ENCODE data around the gene FIGLA. TPM values are rescaled to one million over a fixed set of nuclear protein-coding genes. Genes with fewer than 3 reads are reported as not detected.

The FIGLA gene
- total RNA-seq, 2 donors from 2014 or later = not detected

GRCh38 chr2:70779911-70780545 lies 10.4 kb downstream of the FIGLA start:
- ATAC-seq (no peak), DNase-seq (no peak)
- intact Hi-C loops (cut with DNase I, micrococcal nuclease) = loop anchor here in 1 of 2 donors (10.0 kb wide), 1 partner anchor 165 kb away; no protein-coding TSS in a partner anchor

- no peak for DNase-seq
- intact Hi-C loops (cut with DNase I, micrococcal nuclease) = no loop called here
- no peak for ATAC-seq
Measured at GRCh38 chr2:70779491-70779890, 11.0 kb downstream of the FIGLA start.

- DNase-seq = no peak
- no peak for ATAC-seq
- intact Hi-C loops (cut with DNase I, micrococcal nuclease) = no loop called here
Measured at GRCh38 chr2:70778676-70779075, 11.8 kb downstream of the FIGLA start.

- intact Hi-C loops (cut with DNase I, micrococcal nuclease) = no loop called here
- ATAC-seq (no peak), DNase-seq (no peak)
Measured at GRCh38 chr2:70777450-70777849, 13.0 kb downstream of the FIGLA start.

- DNase-seq = no peak
- ATAC-seq = no peak
- intact Hi-C loops (cut with DNase I, micrococcal nuclease) = no loop called here
Measured at GRCh38 chr2:70776266-70776665, 14.2 kb downstream of the FIGLA start.

GRCh38 chr2:70775141-70775540 lies 15.3 kb downstream of the FIGLA start:
- intact Hi-C loops (cut with DNase I, micrococcal nuclease) = no loop called here
- ATAC-seq = no peak
- DNase-seq = no peak

- DNase-seq (no peak), ATAC-seq (no peak)
- intact Hi-C loops (cut with DNase I, micrococcal nuclease) = no loop called here
Measured at GRCh38 chr2:70772486-70773155, 17.8 kb downstream of the FIGLA start.

- ATAC-seq (no peak), DNase-seq (no peak)
- intact Hi-C loops (cut with DNase I, micrococcal nuclease) = no loop called here
Measured at GRCh38 chr2:70771446-70771845, 19.0 kb downstream of the FIGLA start.

- ATAC-seq (no peak), DNase-seq (no peak)
- intact Hi-C loops (cut with DNase I, micrococcal nuclease) = no loop called here
Measured at GRCh38 chr2:70769450-70769849, 21.0 kb downstream of the FIGLA start.

- intact Hi-C loops (cut with DNase I, micrococcal nuclease) = no loop called here
- DNase-seq (no peak), ATAC-seq (no peak)
Measured at GRCh38 chr2:70768590-70769085, 21.8 kb downstream of the FIGLA start.

- peak in 1 of 2 donors; percentile 20 for DNase-seq
- no peak for ATAC-seq
- intact Hi-C loops (cut with DNase I, micrococcal nuclease) = no loop called here
Measured at GRCh38 chr2:70767699-70768589, 22.5 kb downstream of the FIGLA start, which contains the start of gene ADD2. ADD2 (minus strand) TSS chr2:70768200; CDS start chr2:70706408, 61,792 bp downstream.

- peak in 1 of 2 donors; percentile 7 for DNase-seq
- ATAC-seq = no peak
- intact Hi-C loops (cut with DNase I, micrococcal nuclease) = no loop called here
Measured at GRCh38 chr2:70767079-70767698, 23.3 kb downstream of the FIGLA start.

GRCh38 chr2:70766357-70767078 lies 23.9 kb downstream of the FIGLA start:
- no peak for ATAC-seq
- intact Hi-C loops (cut with DNase I, micrococcal nuclease) = no loop called here
- DNase-seq = no peak

- no peak for ATAC-seq
- intact Hi-C loops (cut with DNase I, micrococcal nuclease) = no loop called here
- no peak for DNase-seq
Measured at GRCh38 chr2:70765507-70765906, 24.9 kb downstream of the FIGLA start.

GRCh38 chr2:70759446-70759845 lies 31.0 kb downstream of the FIGLA start:
- ATAC-seq (no peak), DNase-seq (no peak)
- intact Hi-C loops (cut with DNase I, micrococcal nuclease) = no loop called here

GRCh38 chr2:70757966-70758365 lies 32.5 kb downstream of the FIGLA start:
- ATAC-seq = no peak
- no peak for DNase-seq
- intact Hi-C loops (cut with DNase I, micrococcal nuclease) = no loop called here

GRCh38 chr2:70757360-70757759 lies 33.1 kb downstream of the FIGLA start:
- no peak for ATAC-seq
- intact Hi-C loops (cut with DNase I, micrococcal nuclease) = no loop called here
- no peak for DNase-seq

- DNase-seq (no peak), ATAC-seq (no peak)
- intact Hi-C loops (cut with DNase I, micrococcal nuclease) = no loop called here
Measured at GRCh38 chr2:70756128-70756527, 34.3 kb downstream of the FIGLA start.

Data from left colon (tissue), 2 donors.